NCI-H146 treated with DMSO at 0.1 percent for 48 hours (cell line): ENCODE results near the gene ITGA1.
"Not testable (repeated sequence)": the region's sequence is repeated elsewhere in the genome, so short reads cannot be mapped to it uniquely, and the experiment has no call there.

Experiments used
- DNase-seq: peaks from one replicate; lab custom pipeline; 2025; ENCODE audit not compliant: unreplicated experiment; lab: John Stamatoyannopoulos, UW

The ITGA1 gene

GRCh38 chr5:52787600-52788504 is at the start of gene ITGA1, which contains the start of gene PELO:
TSS of gene ITGA1 (plus strand) at chr5:52787916. CDS start at chr5:52788354, 438 bp downstream.
TSS of gene PELO (plus strand) at chr5:52787916. CDS start at chr5:52800395, 12,479 bp downstream.
- DNase-seq = peak; percentile 66

- DNase-seq = no peak
Observed at GRCh38 chr5:52738095-52738506, 49.6 kb upstream of the ITGA1 start.

- DNase-seq = no peak
Observed at GRCh38 chr5:52740007-52740406, 47.7 kb upstream of the ITGA1 start.

- DNase-seq = no peak
Observed at GRCh38 chr5:52743012-52743411, 44.7 kb upstream of the ITGA1 start.

- DNase-seq = no peak
Observed at GRCh38 chr5:52743529-52743928, 44.2 kb upstream of the ITGA1 start.

- no peak for DNase-seq
Observed at GRCh38 chr5:52743970-52744369, 43.7 kb upstream of the ITGA1 start.

GRCh38 chr5:52744867-52745458 is 42.8 kb upstream of the ITGA1 start:
- not testable (repeated sequence) for DNase-seq

GRCh38 chr5:52746539-52746938 is 41.2 kb upstream of the ITGA1 start:
- DNase-seq = no peak

GRCh38 chr5:52748590-52748989 is 39.1 kb upstream of the ITGA1 start:
- no peak for DNase-seq

GRCh38 chr5:52749666-52750065 is 38.0 kb upstream of the ITGA1 start:
- no peak for DNase-seq

GRCh38 chr5:52751137-52751536 is 36.6 kb upstream of the ITGA1 start:
- no peak for DNase-seq

GRCh38 chr5:52754051-52754450 is 33.7 kb upstream of the ITGA1 start:
- no peak for DNase-seq

GRCh38 chr5:52757527-52757926 is 30.2 kb upstream of the ITGA1 start:
- no peak for DNase-seq

GRCh38 chr5:52758014-52758413 is 29.7 kb upstream of the ITGA1 start:
- DNase-seq = no peak

- DNase-seq = no peak
Observed at GRCh38 chr5:52759331-52759730, 28.4 kb upstream of the ITGA1 start.

GRCh38 chr5:52760695-52761366 is 26.9 kb upstream of the ITGA1 start:
- no peak for DNase-seq

- DNase-seq = no peak
Observed at GRCh38 chr5:52767217-52767743, 20.4 kb upstream of the ITGA1 start.

- DNase-seq = no peak
Observed at GRCh38 chr5:52767766-52768480, 19.8 kb upstream of the ITGA1 start.

- DNase-seq = no peak
Observed at GRCh38 chr5:52769061-52769460, 18.7 kb upstream of the ITGA1 start.

- DNase-seq = no peak
Observed at GRCh38 chr5:52770287-52770939, 17.3 kb upstream of the ITGA1 start.
